Measurements from ENCODE around the gene HMX1.

GRCh38 chr4:8907596-8908205 lies 36.1 kb upstream of the HMX1 start:
- no peak for TF ChIP-seq GATA3 (IDR thresholded peaks at IDR 0.05; ENCODE audit: low read depth, low read length)
- no peak for TF ChIP-seq GATA2 (IDR thresholded peaks at IDR 0.05; ENCODE audit: low read depth, low read length)

Measured in SH-SY5Y (cell line).